Keratinocyte (primary cell): ENCODE data around the gene NYAP2. TPM values are rescaled to one million over a fixed set of nuclear protein-coding genes. Genes with fewer than 3 reads are reported as not detected.

Experiments
- DNase-seq: peaks from one replicate; pipeline ENCODE4 v3.0.0-alpha.2; 2011; ENCODE audit warnings: low read depth, missing footprints, low spot score
- FAIRE-seq: peaks from 2 replicates; lab custom pipeline; 2011; peaks lifted over from hg19 to GRCh38; lab: Jason Lieb, UNC
- H2AFZ ChIP-seq: 2 replicates; pipeline ENCODE4 v1.6.0; 2012; ENCODE audit warnings: low read length, control low read depth, inconsistent platforms; ENCODE audit not compliant: control insufficient read depth
- H3K27ac ChIP-seq: 2 replicates; pipeline ENCODE4 v1.5.1; 2011; ENCODE audit warnings: low read length; ENCODE audit not compliant: control insufficient read depth, insufficient read depth
- H3K27me3 ChIP-seq: 3 replicates; pipeline ENCODE4 v1.6.0; 2011; ENCODE audit warnings: low read length; ENCODE audit not compliant: control insufficient read depth, insufficient read depth; ENCODE audit errors: extremely low read depth
- H3K36me3 ChIP-seq, 2 experiments: 2 replicates in 1 of 2; 3 replicates in 1 of 2; pipeline ENCODE4 v1.5.1; 2011; ENCODE audit warnings: low read length in 2 of 2, mild to moderate bottlenecking in 1 of 2; ENCODE audit not compliant: control insufficient read depth in 2 of 2, insufficient read depth in 2 of 2; ENCODE audit errors: extremely low read depth in 1 of 2
- H3K4me1 ChIP-seq: 3 replicates; pipeline ENCODE4 v1.5.1; 2011; ENCODE audit warnings: low read length; ENCODE audit not compliant: control insufficient read depth, insufficient read depth; ENCODE audit errors: extremely low read depth
- H3K4me2 ChIP-seq: 3 replicates; pipeline ENCODE4 v1.6.0; 2011; ENCODE audit warnings: low read depth, low read length; ENCODE audit not compliant: control insufficient read depth, insufficient read depth; ENCODE audit errors: extremely low read depth
- H3K4me3 ChIP-seq, 3 experiments: fragments of 200-600 bp in 1 of 3; sonication (generic) in 1 of 3; 2 replicates in 2 of 3; 3 replicates in 1 of 3; pipeline ENCODE4 v1.5.1; 2011 to 2016; ENCODE audit warnings: low read length in 3 of 3, mild to moderate bottlenecking in 3 of 3, control low read depth in 2 of 3, inconsistent platforms in 1 of 3, low read depth in 1 of 3, mixed read lengths in 1 of 3, mixed run types in 1 of 3, moderate library complexity in 1 of 3; ENCODE audit not compliant: control insufficient read depth in 2 of 3, insufficient read depth in 2 of 3; ENCODE audit errors: extremely low read depth in 1 of 3
- H3K79me2 ChIP-seq: 2 replicates; pipeline ENCODE4 v1.6.0; 2012; ENCODE audit warnings: low read length; ENCODE audit not compliant: control insufficient read depth, insufficient read depth
- H3K9ac ChIP-seq: 3 replicates; pipeline ENCODE4 v1.6.0; 2011; ENCODE audit warnings: low read length; ENCODE audit not compliant: control insufficient read depth, insufficient read depth; ENCODE audit errors: extremely low read depth
- H3K9me1 ChIP-seq: 3 replicates; pipeline ENCODE4 v1.6.0; 2011; ENCODE audit warnings: low read length; ENCODE audit not compliant: control insufficient read depth, insufficient read depth; ENCODE audit errors: extremely low read depth
- H3K9me3 ChIP-seq: 2 replicates; pipeline ENCODE4 v1.5.1; 2012; ENCODE audit warnings: low read depth, low read length; ENCODE audit not compliant: control insufficient read depth
- H4K20me1 ChIP-seq: 3 replicates; pipeline ENCODE4 v1.6.0; 2011; ENCODE audit warnings: low read length; ENCODE audit not compliant: control insufficient read depth, insufficient read depth; ENCODE audit errors: extremely low read depth
- EZH2 ChIP-seq: IDR thresholded peaks from one replicate; pipeline ENCODE4 v1.6.1; 2012; ENCODE audit warnings: inconsistent platforms, mild to moderate bottlenecking, low read length, moderate library complexity
- dilution Hi-C: fragments of 300-500 bp; cut with MboI; formaldehyde crosslinking; loops from one replicate; pipeline ENCODE4 v1.7.0; 2020; ENCODE audit warnings: low sequenced_read_pairs; ENCODE audit not compliant: extremely low pct_ligation_motif_present
- polyA plus RNA-seq, 5 experiments: library from polyadenylated mRNA; depleted of rRNA in 3 of 5; stranded (reverse) in 3 of 5; stranded (forward) in 1 of 5; unstranded in 1 of 5; fragments of >200 nt; gene quantifications; 1 replicate in 1 of 5; 2 replicates in 3 of 5; 3 replicates in 1 of 5; pipeline versions ENCODE4 v1.2.1 to v1.2.3, GENCODE V29; 2011 to 2012; ENCODE audit warnings: missing spikeins in 2 of 5, low read depth in 1 of 5, low replicate concordance in 1 of 5
- TF ChIP-seq, protein P1 (sequence below), 3 experiments: IDR thresholded peaks in 1 of 3; conservative IDR thresholded peaks in 1 of 3; optimal IDR thresholded peaks in 1 of 3; 2 replicates in 2 of 3; 3 replicates in 1 of 3; pipeline versions ENCODE3 to v1.5.1; 2011; ENCODE audit warnings: low read length in 3 of 3, mild to moderate bottlenecking in 3 of 3, moderate library complexity in 2 of 3, control low read depth in 1 of 3, inconsistent platforms in 1 of 3; ENCODE audit not compliant: insufficient read depth in 2 of 3; ENCODE audit errors: extremely low read depth in 1 of 3

Gene NYAP2
- polyA plus RNA-seq, 1 donor (not counting 4 experiments of a cell fraction or from before 2014, with no cell fraction given) = not detected

DNA sequence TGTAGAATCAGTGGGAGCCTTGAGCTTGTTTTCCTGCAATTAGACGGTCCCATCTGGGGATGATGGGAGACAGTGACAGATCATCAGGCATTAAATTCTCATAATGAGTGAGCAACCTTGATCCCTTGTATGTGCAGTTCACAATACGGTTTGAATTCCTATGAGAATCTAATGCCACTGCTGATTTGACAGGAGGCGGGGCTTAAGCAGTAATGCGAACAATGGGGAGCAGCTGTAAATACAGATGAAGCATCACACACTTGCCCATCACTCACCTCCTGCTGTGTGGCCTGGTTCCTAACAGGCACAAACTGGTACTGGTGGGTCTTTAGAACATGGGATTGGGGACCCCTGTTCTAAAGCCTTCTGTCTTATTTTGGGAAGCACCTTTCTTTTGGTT is 17.9 kb upstream of the NYAP2 start:
- Histone ChIP-seq H3K79me2 (no peaks in the 10 kb centered on the region), H3K27ac (no peak overlapping the region), H3K4me1 (no peaks in the 10 kb centered on the region), H3K9me1 (no peaks in the 10 kb centered on the region), H3K9ac (no peak overlapping the region), H2AFZ (no peak overlapping the region), H3K27me3 (no peaks in the 10 kb centered on the region), H3K9me3 (no peaks in the 10 kb centered on the region), H3K36me3 (no peaks in the 10 kb centered on the region), H4K20me1 (no peaks in the 10 kb centered on the region), H3K4me3 (no peak overlapping the region), H3K4me2 (no peak overlapping the region)
- DNase-seq (no peak), FAIRE-seq (no peak)
- dilution Hi-C loops = no loop called here
- TF ChIP-seq, protein P1, sequence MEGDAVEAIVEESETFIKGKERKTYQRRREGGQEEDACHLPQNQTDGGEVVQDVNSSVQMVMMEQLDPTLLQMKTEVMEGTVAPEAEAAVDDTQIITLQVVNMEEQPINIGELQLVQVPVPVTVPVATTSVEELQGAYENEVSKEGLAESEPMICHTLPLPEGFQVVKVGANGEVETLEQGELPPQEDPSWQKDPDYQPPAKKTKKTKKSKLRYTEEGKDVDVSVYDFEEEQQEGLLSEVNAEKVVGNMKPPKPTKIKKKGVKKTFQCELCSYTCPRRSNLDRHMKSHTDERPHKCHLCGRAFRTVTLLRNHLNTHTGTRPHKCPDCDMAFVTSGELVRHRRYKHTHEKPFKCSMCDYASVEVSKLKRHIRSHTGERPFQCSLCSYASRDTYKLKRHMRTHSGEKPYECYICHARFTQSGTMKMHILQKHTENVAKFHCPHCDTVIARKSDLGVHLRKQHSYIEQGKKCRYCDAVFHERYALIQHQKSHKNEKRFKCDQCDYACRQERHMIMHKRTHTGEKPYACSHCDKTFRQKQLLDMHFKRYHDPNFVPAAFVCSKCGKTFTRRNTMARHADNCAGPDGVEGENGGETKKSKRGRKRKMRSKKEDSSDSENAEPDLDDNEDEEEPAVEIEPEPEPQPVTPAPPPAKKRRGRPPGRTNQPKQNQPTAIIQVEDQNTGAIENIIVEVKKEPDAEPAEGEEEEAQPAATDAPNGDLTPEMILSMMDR (optimal IDR thresholded peaks at IDR 0.05 in 1 of 3, IDR thresholded peaks at IDR 0.05 in 1 of 3, conservative IDR thresholded peaks at IDR 0.05 in 1 of 3; ENCODE audit: extremely low read depth in 1 of 3, insufficient read depth in 2 of 3, low read length in 3 of 3) = no peak
- no peak for TF ChIP-seq EZH2

DNA sequence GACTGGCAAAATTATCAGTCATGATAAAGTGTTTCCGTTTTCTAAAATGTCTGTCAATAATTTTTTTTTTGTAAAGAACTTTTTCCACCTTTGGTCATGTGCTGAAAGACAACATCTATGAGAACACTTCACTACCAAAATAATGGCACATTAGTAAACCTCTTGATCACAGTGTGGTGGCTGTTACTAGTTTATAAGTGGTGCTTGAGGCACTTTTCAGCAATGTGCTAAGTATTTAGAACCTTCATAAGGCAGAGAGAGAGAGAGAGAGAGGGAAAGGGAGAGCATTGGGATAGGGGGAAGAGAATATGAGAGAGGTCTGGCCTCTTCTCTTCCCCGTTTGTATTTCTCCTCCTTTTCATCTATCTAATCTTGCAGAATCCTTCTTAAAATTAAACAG is 1.1 kb upstream of the NYAP2 start:
- Histone ChIP-seq H3K9ac (no peak overlapping the region), H3K4me3 (no peak overlapping the region), H3K27me3 (no peaks in the 10 kb centered on the region), H3K9me1 (no peaks in the 10 kb centered on the region), H3K4me2 (no peak overlapping the region), H3K36me3 (no peaks in the 10 kb centered on the region), H3K27ac (no peak overlapping the region), H3K79me2 (no peaks in the 10 kb centered on the region), H2AFZ (no peak overlapping the region), H3K4me1 (no peaks in the 10 kb centered on the region), H3K9me3 (no peaks in the 10 kb centered on the region), H4K20me1 (no peaks in the 10 kb centered on the region)
- dilution Hi-C loops = no loop called here
- TF ChIP-seq EZH2 = no peak
- TF ChIP-seq, protein P1 (optimal IDR thresholded peaks at IDR 0.05 in 1 of 3, IDR thresholded peaks at IDR 0.05 in 1 of 3, conservative IDR thresholded peaks at IDR 0.05 in 1 of 3; ENCODE audit: extremely low read depth in 1 of 3, insufficient read depth in 2 of 3, low read length in 3 of 3) = no peak
- DNase-seq = no peak
- FAIRE-seq = no peak
